OCI-LY1 (cell line): ENCODE measurements around the gene TMC6.

Experiments used
- CTCF ChIP-seq: fragments of 200-600 bp; sonication (generic), shearing (Covaris generic); IDR thresholded peaks from 2 replicates; pipeline ENCODE4 v1.5.1; 2017; ENCODE audit warnings: mild to moderate bottlenecking, antibody characterized with exemption, low read length, moderate library complexity, mixed read lengths
- EZH2 ChIP-seq: fragments of 200-600 bp; sonication (generic), shearing (Covaris generic); IDR thresholded peaks from 2 replicates; pipeline ENCODE4 v1.8.0; 2017; ENCODE audit warnings: borderline replicate concordance, mixed run types, mild to moderate bottlenecking, antibody characterized with exemption, low read length, moderate library complexity, mixed read lengths

GRCh38 chr17:78173097-78173715 is 44.7 kb upstream of the TMC6 start:
- no peak for TF ChIP-seq CTCF
- no peak for TF ChIP-seq EZH2
